ENCODE results near the gene ESR2. TPM values are rescaled to one million over a fixed set of nuclear protein-coding genes. Genes with fewer than 3 reads are reported as not detected.

ESR2 gene
- total RNA-seq, 4 donors from 2014 or later, result 1.4 to 1.6 (median 1.5) TPM

DNA sequence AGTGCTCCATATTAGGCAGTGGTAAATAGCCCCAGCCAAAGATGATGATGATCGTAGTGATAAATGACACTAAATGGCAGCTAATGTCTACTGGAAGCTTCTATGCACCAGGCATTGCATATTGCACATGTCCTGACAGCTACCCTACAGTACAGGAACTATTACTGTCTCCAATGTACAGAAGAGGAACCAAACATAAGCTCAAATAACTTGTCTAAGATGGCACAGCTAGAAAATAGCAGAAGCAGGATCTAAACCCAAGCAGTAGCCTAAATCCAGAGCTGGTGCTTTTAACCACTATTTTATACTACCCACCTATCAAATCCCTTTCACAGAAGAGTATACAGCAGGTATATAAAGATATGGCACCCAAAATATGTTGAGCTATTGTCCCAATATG lies 28.9 kb downstream of the ESR2 start:
- ATAC-seq (ENCODE audit: low FRiP score) (no peak), DNase-seq (ENCODE audit: low spot score) (no peak)
- TF ChIP-seq, protein P1, sequence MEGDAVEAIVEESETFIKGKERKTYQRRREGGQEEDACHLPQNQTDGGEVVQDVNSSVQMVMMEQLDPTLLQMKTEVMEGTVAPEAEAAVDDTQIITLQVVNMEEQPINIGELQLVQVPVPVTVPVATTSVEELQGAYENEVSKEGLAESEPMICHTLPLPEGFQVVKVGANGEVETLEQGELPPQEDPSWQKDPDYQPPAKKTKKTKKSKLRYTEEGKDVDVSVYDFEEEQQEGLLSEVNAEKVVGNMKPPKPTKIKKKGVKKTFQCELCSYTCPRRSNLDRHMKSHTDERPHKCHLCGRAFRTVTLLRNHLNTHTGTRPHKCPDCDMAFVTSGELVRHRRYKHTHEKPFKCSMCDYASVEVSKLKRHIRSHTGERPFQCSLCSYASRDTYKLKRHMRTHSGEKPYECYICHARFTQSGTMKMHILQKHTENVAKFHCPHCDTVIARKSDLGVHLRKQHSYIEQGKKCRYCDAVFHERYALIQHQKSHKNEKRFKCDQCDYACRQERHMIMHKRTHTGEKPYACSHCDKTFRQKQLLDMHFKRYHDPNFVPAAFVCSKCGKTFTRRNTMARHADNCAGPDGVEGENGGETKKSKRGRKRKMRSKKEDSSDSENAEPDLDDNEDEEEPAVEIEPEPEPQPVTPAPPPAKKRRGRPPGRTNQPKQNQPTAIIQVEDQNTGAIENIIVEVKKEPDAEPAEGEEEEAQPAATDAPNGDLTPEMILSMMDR (IDR thresholded peaks at IDR 0.05), result no peak

DNA sequence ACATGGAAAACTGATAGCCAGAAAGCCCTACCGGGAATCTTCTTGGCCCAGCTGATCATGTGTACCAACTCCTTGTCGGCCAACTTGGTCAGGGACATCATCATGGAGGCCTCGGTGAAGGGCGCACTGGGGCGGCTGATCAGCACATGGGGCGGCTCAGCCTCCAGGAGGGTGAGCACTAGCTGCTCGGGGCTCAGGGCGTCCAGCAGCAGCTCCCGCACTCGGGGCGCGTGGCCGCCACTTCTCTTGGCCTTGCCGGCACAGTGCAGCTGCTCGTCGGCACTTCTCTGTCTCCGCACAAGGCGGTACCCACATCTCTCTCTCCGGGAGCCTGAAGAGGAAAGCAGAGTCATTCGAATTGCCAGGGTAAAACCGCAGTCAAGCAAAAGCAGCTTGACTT lies 33.8 kb downstream of the ESR2 start:
- ATAC-seq (ENCODE audit: low FRiP score), result no peak
- TF ChIP-seq, protein P1 (IDR thresholded peaks at IDR 0.05), result no peak
- DNase-seq (ENCODE audit: low spot score), result no peak

DNA sequence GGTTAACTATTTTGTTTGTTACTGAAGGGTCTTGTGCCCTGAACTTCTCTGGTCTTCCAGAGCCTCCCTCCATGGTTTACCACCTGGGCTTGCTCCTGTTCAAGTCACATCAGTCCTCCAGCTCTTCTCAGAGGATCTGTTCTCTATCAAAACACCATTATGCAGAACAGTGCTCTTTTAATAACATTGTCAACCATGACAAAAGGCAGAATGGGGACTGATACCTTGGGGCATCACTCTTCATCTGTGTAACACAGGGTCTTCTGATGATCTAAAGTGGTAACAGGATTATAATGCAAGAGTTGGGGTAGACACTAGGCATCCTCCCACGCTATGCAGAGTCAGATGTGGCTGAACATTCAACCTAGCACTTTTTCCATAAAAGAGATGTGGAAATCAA lies 38.4 kb downstream of the ESR2 start:
- DNase-seq (ENCODE audit: low spot score), result no peak
- TF ChIP-seq, protein P1 (IDR thresholded peaks at IDR 0.05), result no peak
- no peak for ATAC-seq (ENCODE audit: low FRiP score)

DNA sequence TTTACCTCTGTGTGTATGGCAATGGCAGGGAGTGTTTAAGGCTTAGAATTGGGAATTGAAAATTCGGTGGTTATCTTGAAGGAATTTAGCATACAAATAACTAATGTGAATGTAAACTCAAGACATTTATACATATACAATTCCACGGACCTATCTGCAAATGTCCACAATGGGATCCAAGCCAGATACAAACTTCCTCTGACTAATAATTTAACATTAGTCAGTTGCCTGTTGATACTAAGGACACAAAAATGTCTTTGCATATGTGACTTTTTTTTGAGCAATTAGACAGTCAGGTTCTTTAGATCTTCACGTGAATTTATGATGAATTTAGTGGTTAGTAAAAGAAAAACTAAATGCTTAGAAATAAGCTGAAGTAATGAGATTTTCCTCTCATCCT lies 40.5 kb downstream of the ESR2 start:
- TF ChIP-seq, protein P1 (IDR thresholded peaks at IDR 0.05), result no peak

DNA sequence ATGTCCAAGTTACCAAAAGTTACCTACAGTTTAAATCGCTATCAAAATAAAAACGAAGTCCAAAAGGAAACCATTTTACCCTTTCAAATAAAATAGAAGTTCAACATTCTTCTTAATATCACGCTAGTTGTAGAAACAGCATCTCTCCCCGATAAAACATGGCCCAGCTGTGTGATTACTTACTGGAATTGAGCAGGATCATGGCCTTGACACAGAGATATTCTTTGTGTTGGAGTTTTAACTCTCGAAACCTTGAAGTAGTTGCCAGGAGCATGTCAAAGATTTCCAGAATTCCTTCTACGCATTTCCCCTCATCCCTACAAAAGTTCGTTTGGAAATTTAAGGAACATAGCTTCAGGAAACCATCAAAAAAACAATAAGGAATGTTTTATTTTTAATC lies 44.8 kb downstream of the ESR2 start:
- no peak for DNase-seq (ENCODE audit: low spot score)
- no peak for ATAC-seq (ENCODE audit: low FRiP score)
- TF ChIP-seq, protein P1 (IDR thresholded peaks at IDR 0.05), result no peak

More for the DNA sequence above, 40.5 kb downstream of the ESR2 start:
- ATAC-seq (ENCODE audit: low FRiP score) (no peak), DNase-seq (ENCODE audit: low spot score) (no peak)

DNA sequence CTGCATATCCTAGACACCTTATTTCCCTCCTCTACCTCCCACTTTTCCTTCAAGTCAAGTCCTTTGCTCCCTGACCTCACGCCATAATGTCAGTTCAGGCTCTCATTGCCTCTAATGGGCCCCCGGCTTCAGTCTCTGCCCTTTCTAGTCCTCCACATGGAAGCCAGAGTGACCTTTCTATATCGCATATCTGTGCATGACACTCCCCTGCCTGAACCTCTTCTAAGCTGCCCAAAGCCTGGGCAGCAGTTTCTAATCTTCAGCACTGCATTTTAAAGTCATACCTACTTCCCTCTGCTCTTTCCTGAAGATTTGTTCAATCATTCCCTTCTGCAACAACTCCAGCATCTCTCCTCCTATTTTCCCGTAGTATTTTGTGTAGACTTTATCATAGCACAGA lies 45.5 kb downstream of the ESR2 start:
- ATAC-seq (ENCODE audit: low FRiP score), result no peak
- no peak for DNase-seq (ENCODE audit: low spot score)
- TF ChIP-seq, protein P1 (IDR thresholded peaks at IDR 0.05), result no peak

DNA sequence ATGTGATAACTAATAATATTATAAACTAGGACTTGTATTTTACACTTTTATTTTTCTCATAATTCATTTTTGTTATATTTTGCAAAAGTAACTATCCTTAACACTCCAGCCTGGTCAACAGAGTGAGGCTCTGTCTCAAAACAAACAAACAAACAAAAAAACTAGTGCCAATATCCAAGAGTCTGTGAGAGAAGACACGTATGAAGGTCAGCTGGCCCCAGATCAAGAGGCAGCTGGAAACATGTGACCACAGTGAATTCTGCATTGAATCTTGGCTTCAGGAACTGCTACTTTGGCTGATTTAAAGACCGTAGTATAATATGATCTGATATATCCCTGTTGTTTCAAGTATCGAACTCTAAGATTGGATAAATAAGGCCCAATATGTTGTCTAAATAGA lies 47.0 kb downstream of the ESR2 start:
- DNase-seq (ENCODE audit: low spot score) (no peak), ATAC-seq (ENCODE audit: low FRiP score) (no peak)
- TF ChIP-seq, protein P1 (IDR thresholded peaks at IDR 0.05), result no peak

Data from omental fat pad (tissue), 4 donors.